Stimulated activated CD4-positive, alpha-beta T cell treated with anti-CD3 and anti-CD28 coated beads, Interleukin-1b, Interleukin-23, amount 100 ng/mL, for 24 hours (primary cell): Measurements from ENCODE around the gene TSSC4.

Source experiments
- DNase-seq, 4 experiments: peaks; one replicate each; pipeline ENCODE4 v3.0.0-alpha.2; 2020; ENCODE audit warnings: low read depth in 4 of 4, low spot score in 1 of 4

The TSSC4 gene

DNA sequence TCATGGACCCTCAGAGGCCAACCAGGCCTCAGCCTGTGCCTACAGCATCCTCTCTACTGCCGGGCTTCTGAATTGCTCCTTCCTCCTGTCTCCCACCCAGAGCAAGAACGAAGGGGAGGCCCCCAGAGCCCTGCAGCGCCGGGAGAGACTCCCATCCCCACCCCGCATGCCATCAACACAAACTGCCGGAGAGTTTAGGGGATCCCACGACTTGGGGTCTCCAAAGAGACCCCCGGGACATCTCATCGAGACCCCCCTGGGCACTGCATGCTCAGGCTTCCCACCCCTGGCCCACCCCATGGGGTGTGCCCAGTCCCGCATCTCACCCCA is 31.7 kb upstream of the TSSC4 start:
- DNase-seq = no peak

GRCh38 chr11:2369320-2369719 is 31.2 kb upstream of the TSSC4 start:
- no peak for DNase-seq

DNA sequence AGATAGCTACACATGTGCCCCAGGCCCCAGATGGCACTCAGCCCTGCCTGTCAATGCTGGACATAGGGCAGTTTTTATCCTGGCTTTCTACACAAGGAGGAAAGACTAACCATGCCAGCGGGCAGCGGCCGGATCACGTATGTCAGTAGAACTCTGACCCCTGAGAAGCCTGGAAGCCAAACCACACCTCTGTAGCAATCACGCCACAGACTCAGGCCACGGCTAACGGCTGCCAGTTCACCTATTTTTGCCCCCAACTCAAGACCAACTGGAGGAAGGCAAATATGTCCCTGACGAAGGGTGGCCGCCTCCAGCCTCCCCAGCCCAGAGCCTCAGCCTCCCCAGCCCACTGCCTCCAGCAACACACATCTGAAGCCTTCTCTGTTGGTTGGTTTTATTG is 30.7 kb upstream of the TSSC4 start:
- no peak for DNase-seq

- DNase-seq = no peak
Measured at GRCh38 chr11:2374456-2375201, 25.9 kb upstream of the TSSC4 start.

GRCh38 chr11:2375341-2375853 is 25.2 kb upstream of the TSSC4 start:
- no peak for DNase-seq

- DNase-seq = no peak
Measured at GRCh38 chr11:2375964-2376551, 24.5 kb upstream of the TSSC4 start.

DNA sequence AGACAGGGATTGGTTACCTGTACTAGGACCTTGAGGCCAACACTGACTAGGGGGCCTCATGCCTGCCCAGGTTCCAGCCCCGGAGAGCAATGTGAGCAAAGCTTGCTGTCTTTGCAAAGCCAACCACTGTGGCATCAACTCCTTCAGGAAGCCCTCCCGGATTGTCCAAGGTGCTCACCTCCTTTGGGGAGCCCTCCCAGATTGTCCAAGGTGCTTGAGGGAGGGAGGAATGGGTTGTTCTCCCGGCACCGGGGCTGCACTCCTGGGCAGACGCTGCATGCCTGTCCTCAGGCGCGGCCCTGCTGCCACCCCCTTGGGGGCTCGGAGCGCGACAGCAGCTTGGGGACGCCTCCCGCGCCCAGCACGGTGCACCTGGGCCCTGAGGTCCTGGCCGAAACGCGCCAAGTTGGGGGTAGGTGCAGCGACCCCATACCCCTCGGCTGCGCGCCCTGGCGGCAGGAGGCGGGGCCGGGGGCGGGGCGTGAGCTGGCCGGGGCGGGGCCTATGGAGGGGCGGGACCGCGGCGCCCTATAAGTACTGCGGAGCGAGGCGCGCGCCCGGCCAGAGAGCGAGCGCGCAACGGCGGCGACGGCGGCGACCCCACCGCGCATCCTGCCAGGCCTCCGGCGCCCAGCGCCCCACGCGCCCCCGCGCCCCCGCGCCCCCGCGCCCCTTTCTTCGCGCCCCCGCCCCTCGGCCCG is 23.6 kb upstream of the TSSC4 start, which contains the start of gene CD81:
TSS of gene CD81 (plus strand) at position 560 of the 701 bp plus-strand sequence. CDS start 240 bp downstream, outside the sequence.
- DNase-seq = peak in 3 of 4 experiments; percentile 46 to 57 (median 52)

DNA sequence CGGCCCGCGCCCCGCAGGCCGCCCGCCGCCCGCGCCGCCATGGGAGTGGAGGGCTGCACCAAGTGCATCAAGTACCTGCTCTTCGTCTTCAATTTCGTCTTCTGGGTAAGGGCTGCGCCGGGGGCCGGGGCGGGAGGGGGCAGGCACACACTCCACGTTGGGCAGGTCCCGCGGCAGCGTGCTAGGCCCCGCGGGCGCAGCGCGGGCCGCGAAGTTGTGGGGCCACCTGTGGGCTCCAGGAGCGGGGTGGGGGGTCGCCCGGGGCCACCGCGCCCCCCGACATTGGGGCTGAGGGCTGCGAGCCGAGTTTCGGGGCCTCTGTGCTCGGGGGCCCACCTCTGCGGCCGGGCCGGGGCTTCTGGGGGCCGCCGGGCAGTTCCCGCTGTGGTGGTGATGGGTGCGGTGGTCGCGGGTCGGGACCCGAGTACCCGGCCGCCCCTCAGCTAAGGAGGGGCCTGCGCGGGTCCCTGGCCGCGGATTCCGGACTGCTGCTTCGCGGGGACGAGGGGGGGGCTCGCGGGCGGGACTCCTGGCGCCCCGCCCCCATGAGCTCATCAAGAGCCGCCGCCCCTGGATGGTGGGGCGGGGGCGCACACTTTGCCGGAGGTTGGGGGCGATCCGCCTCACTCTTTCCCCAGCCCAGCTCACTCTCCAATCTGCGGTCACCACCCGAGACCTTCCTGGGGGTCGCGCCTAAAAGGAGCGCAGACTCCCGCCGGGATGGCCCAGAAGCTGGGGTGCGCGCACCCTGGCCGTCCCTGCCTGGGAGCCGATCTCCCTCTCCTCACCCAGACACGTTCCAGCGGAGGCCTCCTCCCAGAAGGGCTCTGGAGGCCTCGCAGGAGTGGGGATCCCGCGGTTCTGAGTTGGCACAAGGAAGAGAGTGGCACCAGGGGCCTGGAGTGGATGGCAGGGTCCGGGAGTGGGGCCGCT is 22.8 kb upstream of the TSSC4 start:
- DNase-seq = peak in 2 of 4 experiments; percentile 37 to 55

DNA sequence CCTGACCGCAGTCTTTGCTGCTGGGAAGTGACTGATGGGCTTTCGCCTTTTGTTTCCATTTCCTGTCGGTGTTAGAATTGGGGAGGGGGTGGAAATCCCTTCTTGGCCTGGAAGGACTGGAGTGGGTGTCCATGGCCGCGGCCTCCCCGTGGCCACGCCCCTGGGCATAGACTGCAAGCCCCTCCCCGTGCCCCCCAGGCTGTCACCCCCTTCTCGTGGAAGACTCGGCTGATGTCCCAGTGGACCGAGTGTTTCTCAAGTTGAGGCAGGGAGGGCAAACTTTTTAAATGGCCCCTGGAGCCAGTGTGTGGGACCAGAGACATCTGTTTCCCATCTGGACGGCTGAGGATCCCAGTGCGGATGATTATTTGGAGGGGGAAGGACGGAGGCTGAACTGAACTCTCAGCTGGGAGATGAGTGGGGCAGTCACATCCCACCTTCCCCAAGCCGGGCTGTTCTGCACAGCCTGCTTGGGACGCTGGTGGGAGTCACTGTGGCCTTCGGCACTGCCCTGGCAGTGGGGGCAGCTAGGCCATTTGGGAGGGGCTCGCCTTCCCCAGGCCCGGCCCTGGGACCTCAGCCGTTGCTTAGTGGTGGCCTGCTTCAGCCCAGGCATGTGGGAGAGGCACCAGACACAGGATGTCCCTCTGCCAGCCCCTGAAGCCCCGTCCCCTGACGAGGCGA is 21.9 kb upstream of the TSSC4 start:
- no peak for DNase-seq

- no peak for DNase-seq
Measured at GRCh38 chr11:2379466-2380174, 20.9 kb upstream of the TSSC4 start.

DNA sequence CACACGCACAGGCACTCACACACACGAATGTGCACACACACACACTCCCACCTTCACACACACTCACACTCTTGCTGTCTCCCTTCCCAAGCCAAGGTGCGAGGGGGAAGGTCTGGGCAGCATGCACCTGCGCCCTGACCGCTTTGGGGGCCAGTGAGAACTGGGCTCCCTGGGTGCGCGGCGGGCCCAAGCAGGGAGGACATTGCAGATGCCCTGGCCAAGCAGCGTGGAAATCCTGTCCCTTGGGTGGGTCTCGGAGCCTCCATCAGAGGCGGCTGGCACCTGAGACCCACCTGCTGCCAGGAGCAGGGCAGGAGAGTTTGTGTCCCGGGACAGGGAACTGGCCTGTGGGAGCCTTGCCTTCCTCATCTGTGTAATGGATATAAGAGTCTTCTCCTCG is 20.2 kb upstream of the TSSC4 start:
- DNase-seq = no peak

GRCh38 chr11:2380807-2381350 is 19.7 kb upstream of the TSSC4 start:
- DNase-seq = no peak

DNA sequence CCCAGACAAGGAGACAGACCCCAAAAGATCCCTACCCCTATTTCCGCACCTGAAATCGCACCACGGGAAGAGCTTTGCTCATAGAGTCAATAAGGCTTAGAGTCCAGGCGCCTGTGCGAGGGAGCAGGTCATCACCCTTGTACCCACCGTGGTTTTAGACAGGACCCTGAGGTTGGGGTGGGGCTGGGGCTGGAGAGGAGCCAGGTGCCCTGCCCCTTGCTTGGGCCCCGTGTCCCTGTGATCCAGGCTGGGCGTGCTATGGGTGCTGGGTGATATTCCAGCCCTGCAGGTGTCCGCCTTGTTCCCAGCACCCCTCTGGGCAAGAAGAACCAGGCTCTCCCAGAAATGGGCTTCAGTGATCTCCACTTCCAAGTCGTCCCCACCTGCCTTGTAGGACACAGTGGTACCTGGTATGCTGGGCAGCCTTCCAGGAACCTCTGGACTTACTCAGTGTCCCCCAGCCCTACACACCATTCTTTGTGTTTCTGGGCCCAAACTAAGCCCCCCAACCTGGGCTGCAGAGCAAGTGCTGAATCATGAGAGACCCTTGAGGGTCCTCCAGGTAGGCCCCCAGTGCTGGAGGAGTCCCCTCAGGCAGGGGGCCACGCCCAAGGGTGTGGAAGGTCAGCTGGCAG is 18.9 kb upstream of the TSSC4 start:
- DNase-seq = no peak

GRCh38 chr11:2382129-2382517 is 18.4 kb upstream of the TSSC4 start:
- DNase-seq = no peak

DNA sequence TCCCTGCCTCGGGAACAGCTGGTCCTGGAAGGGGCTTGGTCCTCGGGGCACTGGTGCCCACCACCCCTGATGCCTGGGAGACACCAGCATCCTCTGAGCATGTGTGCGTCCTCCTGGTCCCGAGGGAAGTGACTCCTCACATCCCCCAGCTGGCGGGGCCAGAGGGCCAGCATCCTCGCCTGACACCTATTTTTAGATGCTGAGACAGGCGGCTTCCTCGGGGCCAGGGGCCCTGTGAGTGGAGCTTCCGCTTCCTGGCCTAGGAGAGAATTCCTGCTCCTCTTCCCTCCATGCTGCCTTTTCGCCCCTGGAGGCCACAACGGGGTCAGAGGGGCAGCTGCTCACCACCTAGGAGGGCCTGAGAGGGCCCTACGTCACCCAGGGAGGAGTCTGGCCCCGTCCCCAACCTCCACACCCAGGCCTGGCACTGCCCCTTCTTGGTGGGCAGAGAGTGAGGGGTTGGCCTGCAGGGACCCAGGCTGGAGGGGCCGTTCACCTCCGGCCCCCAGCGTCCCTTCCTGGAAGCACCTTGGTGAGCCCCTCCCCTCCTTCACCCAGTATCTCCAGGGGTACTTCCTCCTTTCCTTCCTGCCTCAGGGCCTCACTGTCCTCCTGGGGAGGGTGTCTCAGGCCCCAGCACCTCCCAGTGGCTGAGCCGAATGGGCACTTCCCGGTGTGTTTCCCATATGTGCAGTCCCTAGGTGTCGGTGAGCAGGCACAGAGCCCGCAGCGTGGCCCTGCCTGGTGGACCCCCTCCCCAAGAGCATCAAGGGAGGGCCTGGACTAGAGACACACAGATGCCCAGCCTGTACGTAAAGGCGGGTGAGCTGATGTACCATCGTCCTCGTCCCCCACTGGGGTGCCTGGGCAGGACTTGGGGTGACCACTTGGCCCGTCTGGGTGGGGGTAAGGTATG is 17.4 kb upstream of the TSSC4 start:
- DNase-seq = no peak

- no peak for DNase-seq
Measured at GRCh38 chr11:2383852-2384804, 16.4 kb upstream of the TSSC4 start.
